Brain pericyte (primary cell): ENCODE measurements around the gene PUM1.

Experiments used
- DNase-seq: peaks from one replicate; pipeline ENCODE4 v3.0.0-alpha.2; 2012; ENCODE audit warnings: low read depth, low spot score

The PUM1 gene

DNA sequence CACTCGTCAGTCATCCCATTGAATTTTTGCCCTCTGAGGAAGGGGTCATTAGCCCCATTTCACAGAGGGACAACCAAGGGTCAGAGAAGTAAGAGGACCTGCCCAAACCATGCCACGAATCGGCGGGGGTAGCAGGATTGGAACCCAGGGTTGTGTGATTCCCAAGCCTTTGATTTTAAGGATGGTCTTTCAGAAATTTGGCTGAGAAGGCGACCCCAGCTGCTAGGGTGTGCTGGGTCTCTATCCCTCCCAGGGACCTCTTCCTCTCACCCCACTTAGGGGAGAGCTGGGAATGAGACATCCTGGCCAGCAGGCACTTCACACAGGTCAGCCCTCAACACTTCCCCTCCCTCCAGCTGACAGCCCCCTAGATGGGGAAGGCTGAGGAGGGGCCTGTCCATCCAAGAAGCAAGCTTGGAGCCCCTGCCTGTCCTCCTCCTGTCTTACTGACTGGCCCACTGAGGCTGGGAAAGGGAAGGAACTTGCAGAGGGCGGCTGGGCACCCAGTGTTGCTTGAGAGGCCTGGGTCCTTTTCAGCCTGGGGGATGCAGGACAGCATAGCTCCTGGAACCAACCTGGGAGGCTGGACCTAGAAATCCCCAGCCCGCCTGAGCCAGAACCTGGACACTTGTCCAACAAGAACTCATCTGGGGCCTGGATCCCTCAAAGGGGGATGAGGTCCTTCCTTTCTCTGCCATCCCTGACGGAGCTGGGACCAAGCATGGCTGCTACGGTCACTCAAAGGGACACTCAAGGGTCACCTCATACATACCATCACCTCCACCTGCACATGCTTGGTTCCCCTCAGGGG is 158.7 kb downstream of the PUM1 start:
- DNase-seq, result no peak

- no peak for DNase-seq
These were observed 159.4 kb downstream of the PUM1 start for GRCh38 chr1:30905916-30906620.

DNA sequence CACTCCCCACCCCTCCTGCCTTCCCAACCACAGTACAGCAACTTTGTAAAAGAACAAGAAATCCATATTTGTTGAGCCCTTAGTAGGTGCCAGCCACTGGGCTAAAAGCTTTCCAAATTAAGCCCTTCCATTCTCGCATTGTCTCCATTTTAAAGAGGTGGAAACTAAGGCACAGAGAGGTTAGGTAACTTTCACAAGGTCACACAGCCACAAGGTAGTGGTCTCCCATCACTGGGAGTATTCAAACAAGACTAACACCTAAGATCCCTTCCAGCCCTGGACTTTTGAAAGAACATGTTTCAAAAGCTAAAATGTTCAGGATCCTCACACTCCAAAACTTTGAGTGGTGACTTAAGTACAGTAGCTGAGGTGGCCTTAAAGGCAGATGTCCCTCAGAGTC is 160.1 kb downstream of the PUM1 start:
- no peak for DNase-seq

GRCh38 chr1:30904962-30905335 is 160.6 kb downstream of the PUM1 start:
- no peak for DNase-seq

GRCh38 chr1:30904191-30904961 is 161.1 kb downstream of the PUM1 start:
- DNase-seq, result no peak

DNA sequence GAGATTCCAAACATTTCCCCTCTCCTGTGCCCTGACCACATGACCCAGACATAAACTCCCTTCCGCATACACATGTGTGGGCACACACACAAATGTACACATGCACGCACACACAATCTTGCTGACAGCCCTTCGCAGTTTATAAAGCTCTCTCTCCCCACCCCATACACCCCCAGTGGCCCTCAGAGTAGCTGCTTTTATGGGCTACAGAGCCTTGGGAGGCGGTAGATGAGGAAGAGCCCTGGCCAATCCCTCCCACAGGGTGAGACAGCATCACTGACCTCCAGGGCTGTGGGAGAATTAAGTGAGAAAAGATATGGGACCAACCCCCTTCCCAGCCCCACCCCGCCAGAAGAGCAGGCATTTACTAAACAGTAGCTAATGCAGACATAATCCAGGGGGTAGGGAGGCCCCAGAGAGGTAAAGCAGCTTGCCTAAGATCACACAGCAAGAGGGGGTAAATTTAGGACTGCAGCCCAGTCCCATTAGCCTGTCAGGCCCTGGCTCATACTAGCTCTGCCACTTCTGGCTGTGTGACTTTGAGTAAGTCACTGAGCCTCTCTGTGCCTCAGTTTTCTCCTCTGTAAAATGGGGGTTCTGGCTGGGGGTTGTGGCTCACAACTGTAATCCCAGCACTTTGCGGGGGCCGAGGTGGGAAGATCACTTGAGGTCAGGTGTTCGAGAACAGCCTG is 162.0 kb downstream of the PUM1 start:
- no peak for DNase-seq

DNA sequence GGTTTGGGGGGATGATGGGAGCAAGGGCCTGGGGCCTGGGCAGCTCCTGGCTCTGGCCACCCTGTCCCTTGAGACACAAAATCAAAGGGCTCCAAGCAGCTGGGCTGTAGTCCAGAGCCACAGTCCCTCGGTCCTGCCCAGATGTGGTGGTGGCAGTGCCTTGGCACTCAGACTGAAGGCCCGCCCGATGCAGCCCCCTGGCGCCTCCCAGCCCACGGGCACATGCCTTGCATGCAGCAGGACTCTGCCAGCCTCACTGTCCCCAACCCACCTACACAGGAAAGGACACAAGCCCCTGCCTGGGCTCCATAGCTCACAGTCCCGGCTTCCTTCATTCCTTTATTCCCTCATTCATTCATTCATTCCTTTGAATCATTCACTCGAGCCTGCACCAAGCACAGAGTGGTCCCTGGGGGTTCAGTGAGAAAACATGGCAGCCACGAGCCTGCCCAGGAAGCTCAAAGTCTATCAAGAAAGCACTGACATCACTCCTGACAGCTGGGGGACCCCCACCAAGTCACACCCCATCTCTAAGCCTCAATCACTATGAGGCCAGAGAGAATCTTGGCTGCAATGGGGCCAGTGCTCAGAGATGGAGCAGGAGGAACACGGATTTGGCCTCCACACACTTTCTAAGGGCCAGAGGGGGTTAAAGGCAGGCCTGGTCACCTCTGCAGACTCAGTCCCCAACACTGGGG is 162.8 kb downstream of the PUM1 start:
- no peak for DNase-seq

DNA sequence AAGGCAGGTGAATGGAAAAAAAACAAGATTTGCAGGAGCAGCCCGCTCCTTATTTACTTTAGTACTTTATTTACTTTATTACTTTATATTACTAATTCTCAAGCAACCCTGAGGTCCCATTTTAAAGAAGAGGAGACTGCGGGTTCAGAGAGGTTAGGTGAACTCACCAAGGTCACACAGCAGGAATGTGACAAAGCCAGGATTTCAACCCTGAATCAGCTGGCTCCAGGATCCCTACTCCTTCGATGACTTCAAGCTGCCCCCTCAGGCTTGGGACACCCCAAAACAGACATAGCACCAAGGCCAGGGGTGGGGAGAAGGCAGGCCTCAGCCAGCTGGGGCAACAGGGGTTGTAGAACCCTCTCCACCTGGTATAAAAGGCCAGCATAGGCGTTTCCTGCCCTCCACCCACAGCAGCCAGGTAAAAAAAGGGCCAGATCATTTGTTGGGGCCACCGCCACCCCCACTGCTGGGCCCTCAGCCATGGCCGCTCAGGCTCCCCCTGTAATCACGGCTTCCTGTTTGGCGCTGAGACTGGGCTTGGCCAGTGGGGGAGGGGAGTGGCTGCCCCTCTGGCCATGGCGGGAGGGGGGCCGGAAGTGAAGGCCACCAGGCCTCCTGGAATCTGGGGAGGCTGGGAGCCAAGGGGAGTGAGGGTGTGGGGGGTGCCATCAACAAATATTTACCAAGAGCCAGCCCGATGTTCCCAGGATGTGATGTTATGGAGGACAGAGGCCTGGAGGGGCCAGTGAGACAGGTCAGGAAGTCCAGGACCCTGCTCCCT is 163.5 kb downstream of the PUM1 start:
- no peak for DNase-seq

DNA sequence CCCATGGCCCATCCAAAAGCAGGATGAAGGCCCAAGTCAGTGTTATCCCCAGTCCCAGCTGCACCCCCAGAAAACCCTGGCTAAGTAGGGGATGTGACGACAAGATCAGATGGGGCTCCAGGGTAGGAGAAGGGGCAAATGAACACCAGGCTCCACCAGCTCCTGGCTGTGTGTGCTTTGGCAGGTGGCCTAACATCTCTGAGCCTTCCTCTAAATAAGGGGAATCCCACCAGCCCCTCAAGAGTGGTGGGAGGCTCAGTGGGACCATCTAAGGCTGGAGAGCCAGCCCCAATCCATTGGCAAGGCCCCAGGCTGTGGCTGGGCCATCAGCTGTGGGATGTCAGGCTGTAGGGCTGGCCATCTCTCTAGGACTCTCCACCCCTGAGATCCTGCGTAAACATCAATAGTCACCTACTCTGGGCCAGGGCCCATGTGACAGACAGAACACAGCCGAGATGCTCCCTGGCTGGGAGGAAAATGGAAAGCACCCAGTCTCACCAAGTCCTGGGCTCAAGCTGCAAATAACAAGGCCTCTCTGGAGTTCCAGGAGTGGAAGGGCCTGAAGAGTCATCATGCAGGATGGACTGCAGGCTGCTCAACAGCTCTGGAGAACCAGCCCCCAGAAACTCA is 164.5 kb downstream of the PUM1 start:
- DNase-seq, result no peak

GRCh38 chr1:30900486-30900885 is 165.0 kb downstream of the PUM1 start:
- no peak for DNase-seq

DNA sequence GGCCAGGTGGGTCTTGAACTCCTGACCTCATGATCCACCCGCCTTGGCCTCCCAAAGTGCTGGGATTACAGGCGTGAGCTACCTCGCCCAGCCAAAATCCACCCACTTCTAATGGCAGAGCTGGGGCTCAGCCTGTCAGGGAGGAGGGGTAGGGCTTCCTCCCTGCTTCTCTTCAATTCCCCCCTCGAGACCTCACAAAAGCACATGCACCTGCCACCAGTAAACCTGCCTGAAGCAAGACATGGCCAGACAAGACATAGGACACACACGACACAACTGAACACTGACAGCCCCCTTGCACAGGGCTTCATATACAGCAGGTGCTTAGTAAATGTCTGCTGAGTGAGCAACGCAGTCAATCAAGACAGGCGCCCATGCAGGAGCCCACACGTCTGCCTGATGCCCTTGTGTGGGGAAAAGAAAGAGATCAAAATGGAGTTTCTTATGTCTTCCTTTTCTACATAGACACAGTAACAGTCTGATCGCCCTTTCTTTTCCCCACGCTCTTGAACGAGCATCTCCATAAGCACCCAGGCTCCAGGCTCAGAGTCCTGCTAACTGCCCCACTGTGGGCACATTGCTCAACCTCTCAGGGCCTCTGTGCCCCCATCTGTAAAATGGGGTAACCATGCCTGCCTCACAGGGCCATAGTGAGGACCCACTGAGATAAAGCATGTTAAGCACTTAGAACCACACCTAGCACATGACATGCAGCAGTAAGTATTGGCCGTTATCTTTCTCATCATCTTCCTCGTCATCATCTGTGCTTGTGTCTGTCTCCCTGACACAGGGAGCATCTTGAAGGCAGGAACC is 165.7 kb downstream of the PUM1 start:
- no peak for DNase-seq

- no peak for DNase-seq
These were observed 167.3 kb downstream of the PUM1 start for GRCh38 chr1:30898031-30898815.

DNA sequence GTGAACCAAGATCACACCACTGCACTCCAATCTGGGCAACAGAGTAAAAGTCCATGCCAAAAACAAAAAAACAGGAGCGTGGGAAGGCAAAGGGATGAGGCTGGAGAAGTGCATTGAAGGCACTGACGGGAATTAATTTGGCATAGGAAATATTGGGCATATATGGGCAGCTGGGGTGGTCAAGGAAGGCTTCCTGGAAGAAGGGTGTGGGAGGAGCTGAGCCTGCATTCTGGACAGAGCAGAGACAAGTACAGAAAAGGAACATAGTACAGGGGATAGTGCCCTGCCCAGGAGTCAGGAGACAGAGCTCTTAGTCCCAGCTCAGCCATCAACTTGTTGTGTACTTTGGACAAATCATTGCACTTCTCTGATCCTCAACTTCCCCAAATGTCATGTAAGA is 168.6 kb downstream of the PUM1 start:
- no peak for DNase-seq

- DNase-seq, result no peak
These were observed 169.4 kb downstream of the PUM1 start for GRCh38 chr1:30895944-30896660.

DNA sequence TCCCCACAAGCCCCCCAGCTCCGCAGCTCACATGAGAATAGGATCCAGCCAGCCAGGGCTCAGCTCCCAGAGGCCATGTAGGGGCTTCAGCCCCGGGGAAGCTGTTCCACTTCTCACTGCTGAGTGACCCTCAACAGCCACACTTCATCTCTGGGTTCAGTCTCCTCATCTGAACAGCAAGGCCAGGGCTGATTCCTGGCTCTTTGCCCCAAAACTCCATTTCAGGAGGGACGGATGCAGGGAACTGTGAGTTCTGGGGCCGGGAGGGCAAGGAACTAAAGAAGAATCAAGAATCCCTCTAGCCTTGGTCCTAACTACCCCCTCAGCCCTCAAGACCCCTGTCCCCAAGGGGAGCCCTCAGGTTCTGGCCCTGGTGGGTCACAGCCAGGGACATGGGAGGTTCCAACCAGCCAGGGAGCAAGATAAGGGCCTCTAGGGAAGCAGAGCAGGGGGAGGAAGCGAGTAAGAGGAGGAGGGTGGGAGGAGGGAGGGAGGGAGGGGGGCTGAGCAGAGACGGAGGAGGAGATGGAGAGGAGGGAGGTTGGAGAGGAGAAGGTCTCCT is 170.1 kb downstream of the PUM1 start:
- DNase-seq, result no peak

DNA sequence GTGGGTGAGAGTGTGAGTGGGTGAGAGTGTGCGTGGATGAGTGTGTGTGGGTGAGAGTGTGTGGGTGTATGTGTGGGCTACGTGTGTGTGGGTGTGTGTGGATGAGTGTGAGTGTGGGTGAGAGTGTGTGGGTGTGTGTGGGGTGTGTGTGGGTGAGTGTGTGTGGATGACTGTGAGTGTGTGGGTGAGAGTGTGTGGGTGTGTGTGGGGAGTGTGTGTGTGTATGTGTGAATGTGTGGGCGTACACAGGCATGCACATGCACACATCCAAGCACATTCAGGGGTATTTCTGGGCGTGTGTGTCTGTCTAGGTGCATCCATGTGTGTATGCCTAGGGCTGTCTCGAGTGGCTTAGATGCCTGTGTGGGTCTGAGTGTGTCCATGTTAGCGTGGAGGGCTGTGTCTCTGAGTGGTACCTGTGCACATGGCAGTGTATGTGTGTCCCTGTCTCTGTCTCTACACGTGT is 171.0 kb downstream of the PUM1 start:
- DNase-seq, result no peak

DNA sequence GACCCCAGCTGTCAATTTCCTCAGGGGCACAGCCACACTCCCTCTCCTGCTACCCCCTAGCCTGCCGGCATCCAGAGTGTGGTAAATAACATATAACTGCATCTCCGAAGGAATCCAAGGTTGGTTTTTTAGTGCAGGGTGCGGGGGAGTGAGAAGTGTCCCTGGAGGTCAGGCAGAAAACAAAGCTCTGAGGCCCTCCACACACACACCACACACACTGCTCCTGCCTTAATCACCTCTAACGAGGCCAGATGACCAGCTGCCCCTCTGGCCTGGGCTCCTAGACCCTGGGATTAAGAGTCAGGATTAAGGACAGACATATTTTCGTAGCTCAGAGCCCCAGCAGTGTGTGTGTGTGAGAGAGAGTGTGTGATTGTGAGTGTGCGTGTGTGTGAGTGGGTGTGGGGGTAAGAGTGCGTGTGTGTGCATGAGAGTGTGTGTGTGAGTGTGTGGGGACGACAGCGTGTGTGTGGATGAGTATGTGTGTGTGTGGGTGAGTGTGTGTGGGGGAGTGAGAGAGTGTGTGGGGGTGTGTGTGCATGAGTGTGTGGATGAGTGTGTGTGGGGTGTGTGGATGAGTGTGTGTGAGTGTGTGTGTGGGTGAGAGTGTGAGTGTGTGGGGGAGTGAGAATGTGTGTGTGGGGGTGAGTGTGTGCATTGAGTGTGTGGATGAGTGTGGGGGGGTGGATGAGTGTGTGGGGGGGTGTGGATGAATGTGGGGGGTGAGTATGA is 171.6 kb downstream of the PUM1 start:
- no peak for DNase-seq
